ENCODE data around the gene CCDC33.

CCDC33 gene

DNA sequence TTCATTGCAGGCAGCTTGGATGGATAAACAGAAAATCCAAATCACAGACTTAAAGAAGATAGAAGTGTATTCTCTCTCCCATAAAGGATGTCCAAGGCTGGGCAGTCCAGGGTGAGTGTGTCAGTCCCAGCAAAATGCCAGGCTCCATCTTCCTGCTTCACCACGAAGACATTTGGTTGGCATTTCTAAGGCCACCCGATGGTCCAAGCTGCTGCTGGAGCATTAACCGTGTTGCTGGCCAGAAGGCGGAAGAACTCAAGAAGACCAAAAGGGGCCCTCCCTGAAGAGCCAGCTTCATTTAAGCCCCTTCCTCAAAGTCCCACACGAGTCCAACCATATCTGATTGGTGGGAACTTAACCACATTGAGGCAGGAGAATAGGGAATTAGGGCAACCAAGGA lies 134.3 kb downstream of the CCDC33 start:
- no peak for DNase-seq (ENCODE audit: low read depth)
- no peak for TF ChIP-seq CTCF (IDR thresholded peaks at IDR 0.05; ENCODE audit: insufficient read depth, low read depth, low read length, missing control alignments)
- H3K4me3 ChIP-seq (ENCODE audit: low read depth, low read length), result no peak overlapping the region

DNA sequence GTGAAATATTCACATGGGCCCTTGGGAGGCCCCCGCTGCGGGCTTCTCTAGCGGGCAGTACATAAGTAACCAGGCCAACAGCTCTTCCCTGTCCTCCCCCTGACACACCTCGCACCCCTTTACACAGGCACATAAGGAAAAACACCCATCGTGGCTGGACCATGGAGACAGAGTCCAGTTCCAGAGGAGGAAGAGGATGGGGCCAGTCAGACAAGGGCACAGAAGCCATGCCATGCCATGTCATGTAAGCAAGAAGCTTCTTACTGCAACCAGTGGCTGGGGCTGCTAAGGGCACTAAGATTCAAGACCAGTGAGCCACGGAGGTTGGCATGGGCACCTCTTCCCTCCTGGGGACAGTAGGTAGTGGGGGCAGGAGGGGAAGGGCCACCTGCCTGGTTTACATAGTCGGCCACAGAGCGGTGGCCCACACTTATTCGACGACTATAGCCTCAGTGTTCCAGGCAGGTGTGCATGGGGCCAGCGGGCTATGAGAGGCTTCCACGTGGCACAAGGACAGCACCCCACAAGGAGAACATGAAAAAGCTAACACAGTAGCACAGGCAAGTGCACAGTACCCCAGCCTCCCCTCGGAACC lies 137.0 kb downstream of the CCDC33 start:
- H3K4me3 ChIP-seq (ENCODE audit: low read depth, low read length), result no peak overlapping the region; the same call in 1 of the 2 replicates
- DNase-seq (ENCODE audit: low read depth), result no peak
- TF ChIP-seq CTCF (IDR thresholded peaks at IDR 0.05; ENCODE audit: insufficient read depth, low read depth, low read length, missing control alignments), result no peak

- peak overlapping the region; percentile 72 for H3K4me3 ChIP-seq (ENCODE audit: low read depth, low read length)
- peak; percentile 96 for DNase-seq (ENCODE audit: low read depth)
Measured at GRCh38 chr15:74373731-74374647, 137.9 kb downstream of the CCDC33 start.

DNA sequence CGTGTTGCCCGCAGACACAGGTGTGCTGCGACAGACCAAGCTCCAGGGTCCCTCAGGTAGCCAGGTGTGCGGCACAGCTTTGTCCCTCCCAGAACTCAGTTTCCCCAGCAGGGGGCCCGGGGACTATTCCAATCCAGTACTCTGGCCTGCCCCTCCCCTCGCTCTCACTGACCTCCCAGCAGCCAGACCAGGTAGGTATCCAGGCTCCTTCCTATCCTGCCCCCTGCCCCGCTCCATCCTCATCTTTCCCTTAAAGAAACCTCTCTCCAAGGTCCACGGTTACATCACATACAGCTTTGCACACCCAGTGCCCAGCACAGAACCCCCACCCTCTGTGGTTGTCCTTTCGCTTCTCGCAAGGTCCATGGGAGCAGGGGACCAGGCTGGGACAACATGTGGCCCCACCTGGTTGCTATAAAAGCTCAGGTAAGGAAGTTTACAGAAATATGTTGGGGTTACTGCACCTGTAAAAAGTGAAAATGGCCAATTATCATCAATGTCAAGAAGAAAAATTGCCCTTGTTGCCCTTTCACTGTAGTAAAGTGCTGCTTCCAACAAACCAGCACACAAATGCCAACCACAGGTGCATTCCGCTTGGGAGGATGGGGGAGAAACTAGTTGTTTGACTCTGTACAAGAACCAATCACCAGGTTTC lies 138.6 kb downstream of the CCDC33 start:
- no peak for DNase-seq (ENCODE audit: low read depth)
- peak overlapping the region; percentile 15 for H3K4me3 ChIP-seq (ENCODE audit: low read depth, low read length)
- peak; percentile 16 for TF ChIP-seq CTCF (IDR thresholded peaks at IDR 0.05; ENCODE audit: insufficient read depth, low read depth, low read length, missing control alignments)

More at GRCh38 chr15:74373731-74374647, 137.9 kb downstream of the CCDC33 start:
- TF ChIP-seq CTCF (IDR thresholded peaks at IDR 0.05; ENCODE audit: insufficient read depth, low read depth, low read length, missing control alignments), result peak; percentile 87

DNA sequence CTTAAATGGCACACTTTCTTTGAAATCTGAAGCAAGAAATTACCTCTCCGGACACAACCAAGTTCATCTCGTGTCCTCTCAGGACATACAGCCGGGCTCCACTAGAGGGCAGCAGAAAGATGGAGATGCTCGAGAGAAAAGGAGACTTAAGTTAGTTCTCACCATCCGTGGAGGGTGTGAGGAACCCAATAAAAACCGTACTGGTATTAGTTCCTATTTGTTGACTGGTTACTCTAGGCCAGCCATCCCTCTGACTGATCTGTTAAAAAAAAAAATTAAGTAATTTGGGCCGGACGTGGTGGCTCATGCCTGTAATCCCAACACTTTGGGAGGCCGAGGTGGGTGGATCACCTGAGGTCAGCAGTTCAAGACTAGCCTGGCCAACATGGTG lies 139.2 kb downstream of the CCDC33 start:
- H3K4me3 ChIP-seq (ENCODE audit: low read depth, low read length), result no peak overlapping the region
- peak; percentile 93 for DNase-seq (ENCODE audit: low read depth)
- TF ChIP-seq CTCF (IDR thresholded peaks at IDR 0.05; ENCODE audit: insufficient read depth, low read depth, low read length, missing control alignments), result peak; percentile 92

- no peak for TF ChIP-seq CTCF (IDR thresholded peaks at IDR 0.05; ENCODE audit: insufficient read depth, low read depth, low read length, missing control alignments)
- no peak for DNase-seq (ENCODE audit: low read depth)
- no peak overlapping the region for H3K4me3 ChIP-seq (ENCODE audit: low read depth, low read length)
Measured at GRCh38 chr15:74376226-74376625, 140.1 kb downstream of the CCDC33 start.
